Measurements from ENCODE around the gene IL17REL.

Gene IL17REL

DNA sequence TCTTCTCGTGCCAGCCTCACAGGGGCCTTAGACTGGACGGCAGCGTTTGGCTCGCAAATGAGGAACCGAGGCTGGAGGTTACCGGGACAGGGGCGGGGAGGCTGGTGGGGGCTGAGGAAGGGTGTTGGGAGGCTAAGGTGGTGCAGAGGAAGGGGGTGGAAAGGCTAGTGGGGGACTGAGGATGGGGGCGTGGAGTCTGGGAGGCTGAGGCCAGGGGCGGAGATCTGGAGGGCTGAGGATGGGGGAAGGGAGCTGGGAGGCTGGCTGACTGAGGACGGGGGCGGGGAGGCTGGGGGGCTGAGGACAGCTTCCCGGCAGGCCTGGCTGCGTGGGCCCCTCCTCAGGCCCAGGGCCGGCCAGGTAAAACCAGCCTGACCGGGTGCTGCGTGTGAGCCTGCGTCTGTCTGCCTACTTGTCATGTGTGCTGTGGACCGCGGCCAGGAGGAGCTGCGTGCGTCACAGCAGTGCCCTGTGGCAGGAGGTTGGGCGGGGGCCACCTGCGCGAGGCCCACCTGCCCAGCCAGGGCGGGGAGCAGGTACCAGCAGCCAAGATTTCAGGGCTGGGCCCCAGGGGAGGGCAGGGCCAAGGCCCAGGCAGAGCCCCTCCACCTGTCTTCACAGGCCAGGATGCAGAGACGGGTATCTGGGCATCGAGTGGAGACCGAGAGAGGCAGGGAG is 61.4 kb downstream of the IL17REL start:
- H3K4me1 Mint-ChIP-seq: peaks cover 25% of the 10 kb centered on the region
- H3K9me3 Mint-ChIP-seq: no peaks in the 10 kb centered on the region
- H3K4me3 Mint-ChIP-seq: no peak overlapping the region
- H3K27ac Mint-ChIP-seq: no peak overlapping the region
- H3K36me3 Mint-ChIP-seq (ENCODE audit: low read depth): no peaks in the 10 kb centered on the region
- no peak for DNase-seq
- no peaks in the 10 kb centered on the region for H3K27me3 Mint-ChIP-seq (ENCODE audit: low read depth, poor library complexity)
- TF ChIP-seq, protein P1, sequence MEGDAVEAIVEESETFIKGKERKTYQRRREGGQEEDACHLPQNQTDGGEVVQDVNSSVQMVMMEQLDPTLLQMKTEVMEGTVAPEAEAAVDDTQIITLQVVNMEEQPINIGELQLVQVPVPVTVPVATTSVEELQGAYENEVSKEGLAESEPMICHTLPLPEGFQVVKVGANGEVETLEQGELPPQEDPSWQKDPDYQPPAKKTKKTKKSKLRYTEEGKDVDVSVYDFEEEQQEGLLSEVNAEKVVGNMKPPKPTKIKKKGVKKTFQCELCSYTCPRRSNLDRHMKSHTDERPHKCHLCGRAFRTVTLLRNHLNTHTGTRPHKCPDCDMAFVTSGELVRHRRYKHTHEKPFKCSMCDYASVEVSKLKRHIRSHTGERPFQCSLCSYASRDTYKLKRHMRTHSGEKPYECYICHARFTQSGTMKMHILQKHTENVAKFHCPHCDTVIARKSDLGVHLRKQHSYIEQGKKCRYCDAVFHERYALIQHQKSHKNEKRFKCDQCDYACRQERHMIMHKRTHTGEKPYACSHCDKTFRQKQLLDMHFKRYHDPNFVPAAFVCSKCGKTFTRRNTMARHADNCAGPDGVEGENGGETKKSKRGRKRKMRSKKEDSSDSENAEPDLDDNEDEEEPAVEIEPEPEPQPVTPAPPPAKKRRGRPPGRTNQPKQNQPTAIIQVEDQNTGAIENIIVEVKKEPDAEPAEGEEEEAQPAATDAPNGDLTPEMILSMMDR (IDR thresholded peaks at IDR 0.05): no peak

DNA sequence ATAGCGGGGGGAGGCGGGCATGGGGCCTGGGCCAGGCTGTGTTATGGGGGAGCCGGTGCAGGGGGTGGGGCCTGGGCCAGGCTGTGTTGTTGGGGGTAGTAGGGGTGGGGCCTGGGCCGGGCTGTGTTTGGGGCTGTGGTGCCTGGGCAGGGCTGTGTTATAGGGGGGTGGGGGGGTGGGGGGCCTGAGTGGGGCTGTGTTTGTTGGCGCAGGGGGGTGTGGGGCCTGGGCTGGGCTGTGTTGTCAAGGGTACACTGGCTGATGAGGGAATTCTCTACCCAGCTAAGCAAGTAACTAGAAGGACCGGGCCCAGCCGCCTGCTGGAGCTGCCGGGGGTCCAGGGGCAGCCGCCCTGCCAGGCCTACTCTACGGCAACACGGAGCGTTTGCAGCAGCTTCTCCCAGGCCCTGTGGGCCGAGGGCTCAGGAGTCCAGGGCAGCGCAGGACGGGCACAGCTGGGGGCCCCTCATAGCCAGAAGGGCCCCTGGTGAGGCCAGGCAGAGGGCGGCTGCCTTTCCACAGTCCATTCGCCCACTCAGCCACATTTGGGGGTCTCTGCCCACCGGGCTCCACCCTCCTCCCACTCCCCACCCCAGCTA is 62.1 kb downstream of the IL17REL start:
- H3K27ac Mint-ChIP-seq: no peak overlapping the region
- no peaks in the 10 kb centered on the region for H3K27me3 Mint-ChIP-seq (ENCODE audit: low read depth, poor library complexity)
- no peaks in the 10 kb centered on the region for H3K9me3 Mint-ChIP-seq
- H3K4me1 Mint-ChIP-seq: peaks cover 30% of the 10 kb centered on the region
- H3K36me3 Mint-ChIP-seq (ENCODE audit: low read depth): no peaks in the 10 kb centered on the region
- TF ChIP-seq, protein P1 (IDR thresholded peaks at IDR 0.05): no peak
- H3K4me3 Mint-ChIP-seq: no peak overlapping the region
- DNase-seq: no peak

- Mint-ChIP-seq H3K27me3 (ENCODE audit: low read depth, poor library complexity) (no peaks in the 10 kb centered on the region), H3K36me3 (ENCODE audit: low read depth) (no peaks in the 10 kb centered on the region), H3K9me3 (no peaks in the 10 kb centered on the region), H3K4me1 (peaks cover 29% of the 10 kb centered on the region), H3K4me3 (no peak overlapping the region), H3K27ac (no peak overlapping the region)
- TF ChIP-seq, protein P1 (IDR thresholded peaks at IDR 0.05): no peak
- no peak for DNase-seq
Measured at GRCh38 chr22:49949914-49950292, 62.7 kb downstream of the IL17REL start.

DNA sequence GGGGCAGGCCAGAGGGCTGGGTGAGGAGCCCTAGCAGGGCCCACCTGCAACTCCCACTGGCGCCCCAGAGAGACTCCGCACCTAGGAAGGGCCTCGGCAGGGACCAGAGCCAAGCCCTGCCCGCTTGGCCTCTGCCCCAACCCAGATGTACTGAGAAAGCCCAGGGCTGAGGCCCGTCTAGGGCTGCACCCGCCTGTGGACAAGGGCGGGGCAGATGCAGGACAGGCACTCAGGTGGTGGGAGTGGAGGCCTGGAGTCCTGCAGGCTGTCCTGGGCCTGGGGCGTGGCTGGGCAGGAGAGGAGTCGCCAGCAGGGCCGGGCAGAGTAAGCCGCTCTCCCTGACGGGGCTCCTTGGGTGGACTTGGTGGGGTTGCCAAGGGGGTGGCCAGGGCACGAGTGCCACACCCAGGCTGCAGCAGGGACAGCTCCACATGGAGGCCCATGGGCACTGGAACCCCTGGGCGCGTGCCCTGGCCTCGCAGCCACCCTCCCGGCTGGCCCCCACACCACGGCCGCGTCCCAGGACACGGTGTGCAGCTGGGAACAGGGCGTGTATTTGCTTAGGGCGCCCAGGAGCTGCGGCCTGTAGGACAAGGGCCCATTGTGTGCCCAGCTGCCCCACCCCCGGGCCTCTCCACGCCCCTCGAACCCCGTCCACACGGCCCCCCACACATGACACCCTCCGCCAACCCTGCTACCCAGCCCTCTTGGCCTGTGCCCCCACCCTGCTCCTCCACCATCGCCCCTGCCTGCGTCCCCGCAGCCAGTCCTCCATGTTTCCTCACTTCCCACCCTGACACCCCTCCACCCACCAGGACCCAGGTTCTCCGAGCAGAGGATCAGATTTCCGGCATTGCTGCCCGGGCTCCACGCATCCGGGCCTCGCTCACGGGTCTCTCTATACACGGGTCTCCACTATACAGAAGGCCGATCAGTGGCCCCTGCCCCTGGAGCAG is 63.3 kb downstream of the IL17REL start:
- Mint-ChIP-seq H3K27me3 (ENCODE audit: low read depth, poor library complexity) (no peaks in the 10 kb centered on the region), H3K27ac (no peak overlapping the region), H3K36me3 (ENCODE audit: low read depth) (no peaks in the 10 kb centered on the region), H3K4me3 (no peak overlapping the region), H3K9me3 (no peaks in the 10 kb centered on the region), H3K4me1 (peaks cover 28% of the 10 kb centered on the region)
- TF ChIP-seq, protein P1 (IDR thresholded peaks at IDR 0.05): no peak
- no peak for DNase-seq

GRCh38 chr22:49948116-49948957 is 64.2 kb downstream of the IL17REL start:
- Mint-ChIP-seq H3K4me3 (no peak overlapping the region), H3K27ac (no peak overlapping the region), H3K36me3 (ENCODE audit: low read depth) (no peaks in the 10 kb centered on the region), H3K4me1 (peaks cover 28% of the 10 kb centered on the region), H3K9me3 (no peaks in the 10 kb centered on the region), H3K27me3 (ENCODE audit: low read depth, poor library complexity) (no peaks in the 10 kb centered on the region)
- DNase-seq: no peak
- TF ChIP-seq, protein P1 (IDR thresholded peaks at IDR 0.05): no peak
